ENCODE results near the gene DDX1. TPM values are rescaled to one million over a fixed set of nuclear protein-coding genes. Genes with fewer than 3 reads are reported as not detected.

DDX1 gene
- total RNA-seq, 1 donor from 2014 or later, result 48.1 TPM

DNA sequence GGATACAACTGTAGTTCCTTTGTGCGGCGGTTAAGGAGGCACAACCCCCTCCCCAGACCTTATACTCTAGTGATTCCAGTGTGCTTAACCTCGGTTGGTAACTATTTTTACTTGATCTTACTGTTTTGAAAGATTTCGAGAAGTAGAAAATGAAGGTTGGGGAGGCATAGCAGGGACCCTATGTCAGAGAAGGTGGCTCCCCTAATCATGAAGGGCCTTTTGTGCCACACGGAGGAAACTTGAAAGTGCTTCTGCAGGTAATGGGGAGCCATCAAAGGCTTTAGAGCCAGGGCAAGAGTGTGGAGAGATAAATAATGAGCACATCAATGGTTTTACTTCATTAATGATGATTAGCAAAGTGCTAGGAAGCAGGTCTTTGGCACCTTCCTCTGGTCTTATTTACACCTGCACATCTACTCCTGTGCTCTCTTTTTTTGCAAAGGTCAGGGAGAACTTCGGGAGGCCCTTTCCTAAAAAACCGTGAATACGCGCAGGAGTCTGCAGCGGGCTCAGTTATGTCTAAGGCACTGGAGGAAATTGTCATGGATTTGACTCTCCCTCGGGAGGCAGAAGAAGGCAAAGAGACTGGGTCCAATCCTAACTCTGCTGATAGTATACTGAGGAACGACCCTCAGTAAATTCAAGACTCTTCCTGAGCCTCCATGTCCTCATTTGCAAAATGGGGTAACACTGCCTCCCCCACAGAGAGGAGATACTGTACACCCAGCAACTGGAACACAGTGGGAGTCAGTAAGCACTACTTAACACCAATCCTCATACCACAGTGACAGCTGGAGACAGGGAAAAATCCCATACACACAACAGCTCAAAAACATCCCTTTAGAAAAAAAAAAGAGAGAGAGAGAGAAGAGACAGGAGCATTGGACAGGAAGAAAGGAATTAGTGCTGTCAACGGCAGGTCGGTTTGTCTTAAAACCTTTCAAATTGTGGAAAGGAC, 81.6 kb downstream of the DDX1 start:
- Histone ChIP-seq H3K4me3 (no peak overlapping the region), H3K36me3 (no peaks in the 10 kb centered on the region), H3K4me1 (peaks cover 11% of the 10 kb centered on the region), H3K9me3 (no peaks in the 10 kb centered on the region), H3K27me3 (no peaks in the 10 kb centered on the region), H3K27ac (no peak overlapping the region)
- TF ChIP-seq, protein P1, sequence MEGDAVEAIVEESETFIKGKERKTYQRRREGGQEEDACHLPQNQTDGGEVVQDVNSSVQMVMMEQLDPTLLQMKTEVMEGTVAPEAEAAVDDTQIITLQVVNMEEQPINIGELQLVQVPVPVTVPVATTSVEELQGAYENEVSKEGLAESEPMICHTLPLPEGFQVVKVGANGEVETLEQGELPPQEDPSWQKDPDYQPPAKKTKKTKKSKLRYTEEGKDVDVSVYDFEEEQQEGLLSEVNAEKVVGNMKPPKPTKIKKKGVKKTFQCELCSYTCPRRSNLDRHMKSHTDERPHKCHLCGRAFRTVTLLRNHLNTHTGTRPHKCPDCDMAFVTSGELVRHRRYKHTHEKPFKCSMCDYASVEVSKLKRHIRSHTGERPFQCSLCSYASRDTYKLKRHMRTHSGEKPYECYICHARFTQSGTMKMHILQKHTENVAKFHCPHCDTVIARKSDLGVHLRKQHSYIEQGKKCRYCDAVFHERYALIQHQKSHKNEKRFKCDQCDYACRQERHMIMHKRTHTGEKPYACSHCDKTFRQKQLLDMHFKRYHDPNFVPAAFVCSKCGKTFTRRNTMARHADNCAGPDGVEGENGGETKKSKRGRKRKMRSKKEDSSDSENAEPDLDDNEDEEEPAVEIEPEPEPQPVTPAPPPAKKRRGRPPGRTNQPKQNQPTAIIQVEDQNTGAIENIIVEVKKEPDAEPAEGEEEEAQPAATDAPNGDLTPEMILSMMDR (IDR thresholded peaks at IDR 0.05), result no peak
- TF ChIP-seq POLR2A (IDR thresholded peaks at IDR 0.05), result no peak
- TF ChIP-seq POLR2AphosphoS5 (IDR thresholded peaks at IDR 0.05; ENCODE audit: insufficient read depth in 1 of 2, low read depth in 1 of 2), result no peak
- no peak for DNase-seq (ENCODE audit: extremely low spot score in 2 of 2)
- intact Hi-C loops (cut with DNase I), result no loop called here

DNA sequence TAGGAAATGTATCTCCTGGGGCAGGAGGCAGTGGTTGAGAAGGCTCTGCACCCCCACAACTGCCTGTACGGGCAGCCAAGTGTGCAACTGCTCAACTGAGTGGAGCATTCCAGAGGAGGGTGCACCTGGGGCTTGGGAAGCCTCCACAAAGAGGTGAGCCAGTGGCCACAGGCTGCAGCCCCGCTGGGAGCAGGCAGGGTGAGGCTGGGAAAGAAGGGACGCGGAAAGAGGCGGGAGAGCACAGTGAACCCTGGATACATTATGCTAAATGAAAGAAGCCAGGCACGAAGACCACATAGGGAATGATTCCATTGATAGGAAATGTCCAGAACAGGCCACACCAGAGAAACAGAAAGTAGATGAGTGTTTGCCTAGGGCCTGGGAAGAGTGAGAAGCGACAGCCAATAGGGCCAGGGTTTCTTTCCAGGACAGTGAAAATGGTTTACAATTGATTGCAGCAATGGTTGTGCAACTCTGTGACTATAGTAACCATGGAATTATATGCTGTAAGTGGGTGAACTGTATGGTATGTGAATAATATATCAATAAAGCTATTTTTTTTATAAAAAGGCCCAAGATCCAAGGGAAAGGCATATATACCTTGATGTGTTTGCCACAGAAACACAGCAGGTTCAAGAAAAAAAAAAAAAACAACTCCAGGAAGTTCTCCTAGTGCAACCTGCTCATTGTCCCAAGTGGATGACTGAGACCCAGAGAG, 82.4 kb downstream of the DDX1 start:
- no peak for TF ChIP-seq POLR2A (IDR thresholded peaks at IDR 0.05)
- TF ChIP-seq, protein P1 (IDR thresholded peaks at IDR 0.05), result no peak
- no peak for TF ChIP-seq POLR2AphosphoS5 (IDR thresholded peaks at IDR 0.05; ENCODE audit: insufficient read depth in 1 of 2, low read depth in 1 of 2)
- H3K9me3 ChIP-seq, result no peaks in the 10 kb centered on the region
- no peaks in the 10 kb centered on the region for H3K36me3 ChIP-seq
- DNase-seq (ENCODE audit: extremely low spot score in 2 of 2), result no peak
- H3K4me3 ChIP-seq, result no peak overlapping the region
- H3K27me3 ChIP-seq, result no peaks in the 10 kb centered on the region
- peaks cover 12% of the 10 kb centered on the region for H3K4me1 ChIP-seq
- no peak overlapping the region for H3K27ac ChIP-seq
- intact Hi-C loops (cut with DNase I), result no loop called here

DNA sequence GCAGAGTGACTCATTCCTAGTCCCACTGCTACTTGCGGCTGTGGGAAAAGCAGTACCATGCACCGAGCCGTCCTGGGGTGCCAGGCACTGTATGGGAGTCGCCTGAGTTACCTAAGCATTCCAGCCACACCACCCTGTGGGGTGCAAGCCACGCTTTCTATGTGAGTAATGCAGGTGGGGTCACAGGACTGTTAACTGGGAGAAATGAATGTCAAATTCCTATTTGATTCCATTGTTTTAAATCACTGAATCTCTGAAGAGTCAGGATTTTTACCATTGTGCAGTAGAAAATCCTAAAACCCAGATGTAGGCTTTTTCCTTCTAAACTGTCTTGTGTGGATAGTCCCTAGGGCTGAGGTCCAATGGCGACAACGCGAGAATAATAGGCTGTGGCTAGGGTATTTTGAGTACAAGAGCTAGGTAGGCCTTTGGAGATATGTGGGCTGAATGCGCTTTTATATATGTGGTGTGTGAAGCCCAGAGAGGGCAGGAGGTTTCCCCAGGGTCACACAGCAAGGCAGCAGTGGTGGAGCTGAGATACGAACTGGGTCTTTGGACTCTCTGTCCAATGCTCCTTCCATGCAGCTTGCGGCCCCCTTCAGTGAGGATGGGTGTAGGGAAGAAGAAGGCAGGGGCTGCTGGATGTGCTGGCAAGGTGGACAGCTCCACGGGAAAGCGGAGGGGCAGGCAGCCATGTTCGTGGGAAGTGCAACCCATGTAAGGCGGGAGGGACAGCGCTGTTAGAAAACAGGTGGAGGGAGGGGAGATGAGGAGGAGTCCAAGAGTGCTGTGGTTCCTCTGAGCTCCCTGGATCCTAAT, 83.2 kb downstream of the DDX1 start:
- DNase-seq (ENCODE audit: extremely low spot score in 2 of 2), result no peak
- no peaks in the 10 kb centered on the region for H3K27me3 ChIP-seq
- H3K9me3 ChIP-seq, result no peaks in the 10 kb centered on the region
- H3K27ac ChIP-seq, result no peak overlapping the region
- TF ChIP-seq POLR2AphosphoS5 (IDR thresholded peaks at IDR 0.05; ENCODE audit: insufficient read depth in 1 of 2, low read depth in 1 of 2), result no peak
- TF ChIP-seq POLR2A (IDR thresholded peaks at IDR 0.05), result no peak
- TF ChIP-seq, protein P1 (IDR thresholded peaks at IDR 0.05), result no peak
- H3K4me3 ChIP-seq, result no peak overlapping the region
- peaks cover 12% of the 10 kb centered on the region for H3K4me1 ChIP-seq
- no peaks in the 10 kb centered on the region for H3K36me3 ChIP-seq
- intact Hi-C loops (cut with DNase I), result no loop called here

DNA sequence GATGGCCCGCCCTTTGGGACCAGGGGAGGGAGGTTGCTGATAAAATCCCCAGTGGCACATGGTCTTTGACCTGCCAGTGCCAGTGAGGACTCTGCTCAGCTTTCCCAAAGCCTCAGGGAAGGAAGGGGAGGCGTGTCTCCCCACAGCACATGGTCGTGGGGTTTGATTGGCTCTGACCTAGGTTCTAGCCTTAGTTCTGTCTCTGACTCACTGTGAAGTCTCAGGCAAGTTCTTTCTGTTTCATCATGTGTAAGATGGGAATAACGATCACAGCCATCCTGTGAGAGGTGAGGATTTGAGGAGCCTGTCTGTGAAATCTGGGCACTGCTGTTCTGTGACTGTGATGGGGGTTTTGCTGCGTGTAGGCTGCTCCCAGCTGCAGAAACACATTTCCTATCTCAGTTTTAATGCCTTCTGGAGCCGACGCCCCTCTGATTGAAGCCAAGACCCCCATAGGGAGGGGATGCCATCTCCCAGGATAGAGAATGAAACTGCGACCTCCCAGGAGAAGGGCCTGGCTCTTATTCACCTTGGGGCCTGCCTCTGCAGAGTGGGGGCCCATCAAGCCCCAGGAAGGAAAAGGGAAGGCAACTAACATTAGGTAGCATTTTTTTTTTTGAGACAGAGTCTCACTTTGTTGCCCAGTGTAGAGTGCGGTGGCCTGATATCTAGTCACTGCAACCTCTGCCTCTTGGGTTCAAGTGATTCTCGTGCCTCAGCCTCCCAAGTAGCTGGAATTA, 84.0 kb downstream of the DDX1 start:
- Histone ChIP-seq H3K27me3 (no peaks in the 10 kb centered on the region), H3K4me1 (peaks cover 12% of the 10 kb centered on the region), H3K36me3 (no peaks in the 10 kb centered on the region), H3K4me3 (no peak overlapping the region), H3K27ac (no peak overlapping the region), H3K9me3 (no peaks in the 10 kb centered on the region)
- no peak for DNase-seq (ENCODE audit: extremely low spot score in 2 of 2)
- intact Hi-C loops (cut with DNase I), result no loop called here
- TF ChIP-seq POLR2AphosphoS5 (IDR thresholded peaks at IDR 0.05; ENCODE audit: insufficient read depth in 1 of 2, low read depth in 1 of 2), result no peak
- no peak for TF ChIP-seq POLR2A (IDR thresholded peaks at IDR 0.05)
- TF ChIP-seq, protein P1 (IDR thresholded peaks at IDR 0.05), result no peak
